SK-N-SH treated with all-trans-retinoic acid at 6 μM for 48 hours (cell line): Measurements from ENCODE around the gene ARHGAP26.

ENCODE experiments used
- ATAC-seq: fragments of 200-7000 bp; cut with Tn5 transposase; 3 replicates; pipeline ENCODE4 v1.9.1; 2020; ENCODE audit warnings: mild to moderate bottlenecking, moderate library complexity
- ARNTL ChIP-seq: fragments of 450-650 bp; formaldehyde crosslinking; IDR thresholded peaks from 2 replicates; pipeline ENCODE4 v1.5.0; 2020; ENCODE audit warnings: low read depth, mild to moderate bottlenecking, moderate library complexity, borderline replicate concordance
- BACH2 ChIP-seq: fragments of 250-450 bp; sonication (Bioruptor Pico); IDR thresholded peaks from 2 replicates; pipeline ENCODE4 v1.9.0; 2021; ENCODE audit warnings: mild to moderate bottlenecking, borderline replicate concordance
- CREB5 ChIP-seq: fragments of 250-450 bp; sonication (Bioruptor Pico); IDR thresholded peaks from 2 replicates; pipeline ENCODE4 v1.5.1; 2020; ENCODE audit warnings: low read depth, mild to moderate bottlenecking, moderate library complexity
- CSDC2 ChIP-seq: fragments of 250-450 bp; sonication (Bioruptor Pico); IDR thresholded peaks from 2 replicates; pipeline ENCODE4 v1.5.0; 2020; ENCODE audit warnings: mild to moderate bottlenecking, moderate library complexity
- ESRRG ChIP-seq: fragments of 250-450 bp; sonication (Bioruptor Pico); IDR thresholded peaks from 2 replicates; pipeline ENCODE4 v1.6.1; 2021; ENCODE audit warnings: mild to moderate bottlenecking
- GLIS3 ChIP-seq: fragments of 250-450 bp; sonication (Bioruptor Pico); IDR thresholded peaks from 2 replicates; pipeline ENCODE4 v1.5.0; 2020; ENCODE audit warnings: mild to moderate bottlenecking, moderate library complexity
- ISL1 ChIP-seq: fragments of 250-450 bp; sonication (Bioruptor Pico); IDR thresholded peaks from 2 replicates; pipeline ENCODE4 v2.1.2; 2022; ENCODE audit warnings: mild to moderate bottlenecking, moderate library complexity
- OSR1 ChIP-seq: fragments of 250-450 bp; sonication (Bioruptor Pico); IDR thresholded peaks from 2 replicates; pipeline ENCODE4 v1.8.0; 2022; ENCODE audit warnings: moderate library complexity, mild to moderate bottlenecking, inconsistent platforms
- POU6F1 ChIP-seq: fragments of 250-450 bp; sonication (Bioruptor Pico); IDR thresholded peaks from 2 replicates; pipeline ENCODE4 v1.8.0; 2021; ENCODE audit warnings: low read depth, mild to moderate bottlenecking, moderate library complexity, borderline replicate concordance
- PPARA ChIP-seq: fragments of 250-450 bp; sonication (Bioruptor Pico); IDR thresholded peaks from 2 replicates; pipeline ENCODE4 v1.5.0; 2020; ENCODE audit warnings: mild to moderate bottlenecking, borderline replicate concordance
- SNAI2 ChIP-seq: fragments of 250-450 bp; sonication (Bioruptor Pico); IDR thresholded peaks from 2 replicates; pipeline ENCODE4 v1.5.0; 2020; ENCODE audit warnings: mild to moderate bottlenecking, moderate library complexity
- TCF4 ChIP-seq: fragments of 250-450 bp; sonication (Bioruptor Pico); IDR thresholded peaks from 2 replicates; pipeline ENCODE4 v1.8.0; 2021; ENCODE audit warnings: mild to moderate bottlenecking, moderate library complexity, borderline replicate concordance
- TOX ChIP-seq: fragments of 250-450 bp; sonication (Bioruptor Pico); IDR thresholded peaks from 2 replicates; pipeline ENCODE4 v1.8.0; 2021; ENCODE audit warnings: mild to moderate bottlenecking, moderate library complexity, borderline replicate concordance
- ZC3H10 ChIP-seq: fragments of 250-450 bp; sonication (Bioruptor Pico); IDR thresholded peaks from 2 replicates; pipeline ENCODE4 v1.5.1; 2021; ENCODE audit warnings: mild to moderate bottlenecking, moderate library complexity
- ZFP3 ChIP-seq: fragments of 250-450 bp; sonication (Bioruptor Pico); IDR thresholded peaks from 2 replicates; pipeline ENCODE4 v1.5.0; 2020; ENCODE audit warnings: mild to moderate bottlenecking, moderate library complexity
- ZFP30 ChIP-seq: fragments of 450-650 bp; formaldehyde crosslinking; IDR thresholded peaks from 2 replicates; pipeline ENCODE4 v1.5.0; 2022; ENCODE audit warnings: mild to moderate bottlenecking, moderate library complexity
- ZNF565 ChIP-seq: fragments of 450-650 bp; formaldehyde crosslinking; conservative IDR thresholded peaks from 2 replicates; pipeline ENCODE4 v1.5.0; 2020; ENCODE audit warnings: low read depth, mild to moderate bottlenecking, moderate library complexity
- ZNF70 ChIP-seq: fragments of 450-650 bp; formaldehyde crosslinking; IDR thresholded peaks from 2 replicates; pipeline ENCODE4 v1.5.0; 2020; ENCODE audit warnings: mild to moderate bottlenecking, moderate library complexity
- ZNF8 ChIP-seq: fragments of 450-650 bp; formaldehyde crosslinking; IDR thresholded peaks from 2 replicates; pipeline ENCODE4 v1.5.0; 2020; ENCODE audit warnings: mild to moderate bottlenecking, moderate library complexity
- TF ChIP-seq, protein P1 (sequence below): fragments of 250-450 bp; sonication (Bioruptor Pico); IDR thresholded peaks from 2 replicates; pipeline ENCODE4 v1.5.0; 2020; ENCODE audit warnings: mild to moderate bottlenecking, moderate library complexity
- TF ChIP-seq, protein P2 (sequence below): fragments of 250-450 bp; sonication (Bioruptor Pico); IDR thresholded peaks from 2 replicates; pipeline ENCODE4 v1.5.1; 2021; ENCODE audit warnings: mild to moderate bottlenecking, moderate library complexity

ARHGAP26 gene

GRCh38 chr5:143064218-143064641 lies 294.1 kb downstream of the ARHGAP26 start:
- TF ChIP-seq, protein P1, sequence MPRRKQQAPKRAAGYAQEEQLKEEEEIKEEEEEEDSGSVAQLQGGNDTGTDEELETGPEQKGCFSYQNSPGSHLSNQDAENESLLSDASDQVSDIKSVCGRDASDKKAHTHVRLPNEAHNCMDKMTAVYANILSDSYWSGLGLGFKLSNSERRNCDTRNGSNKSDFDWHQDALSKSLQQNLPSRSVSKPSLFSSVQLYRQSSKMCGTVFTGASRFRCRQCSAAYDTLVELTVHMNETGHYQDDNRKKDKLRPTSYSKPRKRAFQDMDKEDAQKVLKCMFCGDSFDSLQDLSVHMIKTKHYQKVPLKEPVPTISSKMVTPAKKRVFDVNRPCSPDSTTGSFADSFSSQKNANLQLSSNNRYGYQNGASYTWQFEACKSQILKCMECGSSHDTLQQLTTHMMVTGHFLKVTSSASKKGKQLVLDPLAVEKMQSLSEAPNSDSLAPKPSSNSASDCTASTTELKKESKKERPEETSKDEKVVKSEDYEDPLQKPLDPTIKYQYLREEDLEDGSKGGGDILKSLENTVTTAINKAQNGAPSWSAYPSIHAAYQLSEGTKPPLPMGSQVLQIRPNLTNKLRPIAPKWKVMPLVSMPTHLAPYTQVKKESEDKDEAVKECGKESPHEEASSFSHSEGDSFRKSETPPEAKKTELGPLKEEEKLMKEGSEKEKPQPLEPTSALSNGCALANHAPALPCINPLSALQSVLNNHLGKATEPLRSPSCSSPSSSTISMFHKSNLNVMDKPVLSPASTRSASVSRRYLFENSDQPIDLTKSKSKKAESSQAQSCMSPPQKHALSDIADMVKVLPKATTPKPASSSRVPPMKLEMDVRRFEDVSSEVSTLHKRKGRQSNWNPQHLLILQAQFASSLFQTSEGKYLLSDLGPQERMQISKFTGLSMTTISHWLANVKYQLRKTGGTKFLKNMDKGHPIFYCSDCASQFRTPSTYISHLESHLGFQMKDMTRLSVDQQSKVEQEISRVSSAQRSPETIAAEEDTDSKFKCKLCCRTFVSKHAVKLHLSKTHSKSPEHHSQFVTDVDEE (CRISPR knock-in tag) = no peak
- TF ChIP-seq ISL1 (CRISPR knock-in tag) (0 out of 2 replicates have a peak, but pooled peaks have one; percentile 24), TCF4 (no peak)
- peak; percentile 71 for ATAC-seq

DNA sequence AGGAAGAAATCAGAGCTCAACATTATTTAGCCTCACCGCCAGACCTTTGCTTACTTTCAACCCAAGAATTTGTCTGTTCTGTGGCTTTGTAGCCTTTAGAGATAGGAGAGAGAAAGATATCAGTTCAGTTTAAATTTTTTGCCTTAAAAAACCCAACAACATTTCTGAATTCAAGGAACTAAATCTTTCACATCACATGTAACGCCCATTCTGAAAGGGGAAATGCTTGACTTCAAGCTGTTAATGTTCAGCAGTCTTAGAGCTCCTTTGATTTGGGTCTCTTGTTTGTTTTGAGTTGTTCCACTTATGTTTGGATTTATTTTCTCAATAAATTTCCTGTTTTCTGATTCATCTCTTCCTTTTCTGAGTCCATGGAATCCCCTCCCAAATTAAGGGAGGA lies 294.5 kb downstream of the ARHGAP26 start:
- ATAC-seq = no peak
- no peak for TF ChIP-seq CSDC2
- TF ChIP-seq ISL1 (CRISPR knock-in tag) = no peak
- TF ChIP-seq ESRRG = no peak
- no peak for TF ChIP-seq TOX
- no peak for TF ChIP-seq BACH2 (CRISPR knock-in tag)
- TF ChIP-seq, protein P1 (CRISPR knock-in tag) = no peak
- no peak for TF ChIP-seq ZC3H10 (CRISPR knock-in tag)
- TF ChIP-seq GLIS3 (CRISPR knock-in tag) = no peak
- TF ChIP-seq, all 23 proteins: peak for 0

DNA sequence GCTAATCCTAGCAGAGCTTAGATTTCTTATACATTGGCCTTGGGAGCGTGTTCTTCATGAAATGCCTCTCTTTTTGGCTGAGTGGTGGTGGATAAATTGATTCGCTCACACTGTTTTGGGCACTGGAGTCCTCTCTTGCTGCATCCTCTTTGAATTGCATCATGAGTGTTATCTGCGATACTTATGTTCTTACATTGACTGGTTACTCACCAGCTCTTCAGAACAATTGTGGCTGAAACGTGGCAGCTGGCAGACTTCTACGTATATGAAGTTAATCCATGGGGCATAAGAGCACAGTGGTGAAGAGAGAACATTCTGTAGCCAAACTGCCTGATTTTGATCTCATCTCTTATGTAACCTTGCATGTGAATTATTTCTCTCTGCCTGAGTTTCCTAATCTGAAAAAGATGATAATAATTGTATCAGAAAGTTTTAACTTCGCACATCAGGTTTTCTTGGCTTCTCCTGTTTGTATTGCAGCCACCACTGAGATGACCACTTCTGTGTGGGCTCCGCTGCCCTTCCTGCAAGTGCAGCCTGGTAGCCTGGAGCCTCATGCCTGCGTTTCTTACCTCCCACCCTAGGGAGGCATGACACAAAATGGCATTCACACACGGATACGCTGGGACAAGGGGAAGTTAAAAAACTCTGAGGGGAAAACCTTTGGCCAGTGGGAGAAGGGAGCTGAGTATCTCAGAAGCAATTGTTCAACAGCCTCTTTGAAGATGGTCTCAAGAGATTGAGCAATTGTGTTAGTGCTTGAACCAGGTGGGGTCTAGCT lies 295.2 kb downstream of the ARHGAP26 start:
- ATAC-seq = no peak
- TF ChIP-seq CREB5 (CRISPR knock-in tag) = no peak
- TF ChIP-seq ZFP30 (CRISPR knock-in tag) = no peak

GRCh38 chr5:143065996-143066522 lies 295.9 kb downstream of the ARHGAP26 start:
- ATAC-seq = no peak
- no peak for TF ChIP-seq ZFP30 (CRISPR knock-in tag)
- no peak for TF ChIP-seq ARNTL (CRISPR knock-in tag)
- TF ChIP-seq ESRRG = no peak
- TF ChIP-seq CREB5 (CRISPR knock-in tag) = no peak
- no peak for TF ChIP-seq CSDC2
- no peak for TF ChIP-seq TCF4
- TF ChIP-seq OSR1 (CRISPR knock-in tag) = no peak
- no peak for TF ChIP-seq ZNF70 (CRISPR knock-in tag)
- TF ChIP-seq TOX = no peak
- TF ChIP-seq ZNF8 (CRISPR knock-in tag) = no peak
- TF ChIP-seq ZC3H10 (CRISPR knock-in tag) = no peak
- no peak for TF ChIP-seq GLIS3 (CRISPR knock-in tag)
- TF ChIP-seq, protein P2, sequence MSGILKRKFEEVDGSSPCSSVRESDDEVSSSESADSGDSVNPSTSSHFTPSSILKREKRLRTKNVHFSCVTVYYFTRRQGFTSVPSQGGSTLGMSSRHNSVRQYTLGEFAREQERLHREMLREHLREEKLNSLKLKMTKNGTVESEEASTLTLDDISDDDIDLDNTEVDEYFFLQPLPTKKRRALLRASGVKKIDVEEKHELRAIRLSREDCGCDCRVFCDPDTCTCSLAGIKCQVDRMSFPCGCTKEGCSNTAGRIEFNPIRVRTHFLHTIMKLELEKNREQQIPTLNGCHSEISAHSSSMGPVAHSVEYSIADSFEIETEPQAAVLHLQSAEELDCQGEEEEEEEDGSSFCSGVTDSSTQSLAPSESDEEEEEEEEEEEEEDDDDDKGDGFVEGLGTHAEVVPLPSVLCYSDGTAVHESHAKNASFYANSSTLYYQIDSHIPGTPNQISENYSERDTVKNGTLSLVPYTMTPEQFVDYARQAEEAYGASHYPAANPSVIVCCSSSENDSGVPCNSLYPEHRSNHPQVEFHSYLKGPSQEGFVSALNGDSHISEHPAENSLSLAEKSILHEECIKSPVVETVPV (CRISPR knock-in tag) = no peak
- TF ChIP-seq SNAI2 = no peak
- no peak for TF ChIP-seq POU6F1 (CRISPR knock-in tag)
- no peak for TF ChIP-seq PPARA (CRISPR knock-in tag)
- no peak for TF ChIP-seq ZFP3 (CRISPR knock-in tag)
- TF ChIP-seq ZNF565 (CRISPR knock-in tag) = no peak
